SHP77 (cell line): ENCODE results near the gene PNKD.

Experiments
- DNase-seq, 2 experiments: peaks; one replicate each; lab custom pipeline; 2025; lab: John Stamatoyannopoulos, UW

Gene PNKD

DNA sequence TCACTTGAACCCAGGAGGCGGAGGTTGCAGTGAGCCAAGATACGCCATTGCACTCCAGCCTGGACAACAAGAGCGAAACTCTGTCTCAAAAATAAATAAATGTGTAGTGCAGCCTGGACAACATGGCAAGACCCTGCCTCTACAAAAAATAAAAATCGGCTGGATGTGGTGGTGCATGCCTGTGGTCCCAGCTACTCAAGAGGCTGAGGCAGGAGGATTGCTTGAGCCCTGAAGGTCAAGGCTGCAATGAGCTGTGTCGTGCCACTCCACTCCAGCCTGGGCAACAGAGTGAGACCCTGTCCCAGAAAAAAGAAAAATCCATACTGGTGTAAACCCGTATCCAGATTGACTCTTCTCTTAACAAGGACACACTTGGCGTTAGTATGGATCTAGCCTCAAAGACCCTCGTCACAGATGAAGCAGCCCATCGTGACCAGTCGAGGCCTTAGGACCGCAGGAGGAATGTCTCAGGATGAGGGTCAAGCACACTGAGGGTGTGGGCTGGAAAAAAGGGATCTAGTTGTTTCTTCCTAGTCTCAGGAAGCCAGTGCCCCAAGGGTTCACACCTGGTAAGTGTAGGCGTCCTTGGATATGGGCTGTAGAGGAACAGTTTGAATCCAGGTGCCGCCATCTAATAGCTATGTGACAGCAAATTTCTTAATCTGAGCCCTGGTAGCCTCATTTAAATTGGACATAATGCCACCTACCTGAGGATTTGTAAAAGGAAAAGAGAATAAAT is 13.5 kb upstream of the PNKD start:
- DNase-seq = no peak

DNA sequence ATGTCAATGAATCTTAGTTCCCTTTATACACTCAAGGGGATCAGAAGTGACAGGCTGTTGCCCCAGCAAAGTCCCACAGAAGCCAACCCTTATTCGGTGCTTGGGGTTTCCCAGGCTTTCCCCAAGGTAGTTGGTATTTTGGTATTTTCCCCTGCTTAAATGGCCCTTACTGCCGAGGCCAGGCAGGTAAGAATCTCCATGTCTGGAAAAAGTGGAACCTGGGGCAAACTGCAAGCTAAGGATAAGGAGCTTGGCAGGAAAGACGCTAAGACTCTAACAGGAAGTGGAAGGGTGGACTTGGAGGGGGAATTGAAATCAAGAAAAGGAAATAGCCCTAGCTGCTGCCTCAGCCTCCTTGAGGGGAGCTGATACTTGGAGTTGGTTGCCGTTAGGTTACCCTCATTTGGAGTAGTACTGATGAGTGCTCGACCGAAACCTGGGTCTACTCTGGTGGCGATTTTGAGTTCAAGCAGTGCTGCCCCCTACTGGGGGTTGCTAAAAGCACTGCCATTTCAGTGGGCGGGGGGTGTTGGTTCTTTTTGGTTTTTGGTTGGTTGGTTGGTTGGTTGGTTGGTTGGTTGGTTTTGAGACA is 12.8 kb upstream of the PNKD start:
- DNase-seq = no peak

- DNase-seq = no peak
Measured at GRCh38 chr2:218259099-218259961, 11.0 kb upstream of the PNKD start.

- no peak for DNase-seq
Measured at GRCh38 chr2:218260166-218260565, 10.2 kb upstream of the PNKD start.

- DNase-seq = no peak
Measured at GRCh38 chr2:218260742-218261422, 9.4 kb upstream of the PNKD start, which contains the start of gene GPBAR1. Gene GPBAR1, plus strand, starts transcription at chr2:218261015. Its CDS starts 1,710 bp downstream, at chr2:218262725.

- peak; percentile 41 to 44 for DNase-seq
Measured at GRCh38 chr2:218261423-218262236, 8.7 kb upstream of the PNKD start.

- DNase-seq = no peak
Measured at GRCh38 chr2:218262237-218262600, 8.1 kb upstream of the PNKD start.

DNA sequence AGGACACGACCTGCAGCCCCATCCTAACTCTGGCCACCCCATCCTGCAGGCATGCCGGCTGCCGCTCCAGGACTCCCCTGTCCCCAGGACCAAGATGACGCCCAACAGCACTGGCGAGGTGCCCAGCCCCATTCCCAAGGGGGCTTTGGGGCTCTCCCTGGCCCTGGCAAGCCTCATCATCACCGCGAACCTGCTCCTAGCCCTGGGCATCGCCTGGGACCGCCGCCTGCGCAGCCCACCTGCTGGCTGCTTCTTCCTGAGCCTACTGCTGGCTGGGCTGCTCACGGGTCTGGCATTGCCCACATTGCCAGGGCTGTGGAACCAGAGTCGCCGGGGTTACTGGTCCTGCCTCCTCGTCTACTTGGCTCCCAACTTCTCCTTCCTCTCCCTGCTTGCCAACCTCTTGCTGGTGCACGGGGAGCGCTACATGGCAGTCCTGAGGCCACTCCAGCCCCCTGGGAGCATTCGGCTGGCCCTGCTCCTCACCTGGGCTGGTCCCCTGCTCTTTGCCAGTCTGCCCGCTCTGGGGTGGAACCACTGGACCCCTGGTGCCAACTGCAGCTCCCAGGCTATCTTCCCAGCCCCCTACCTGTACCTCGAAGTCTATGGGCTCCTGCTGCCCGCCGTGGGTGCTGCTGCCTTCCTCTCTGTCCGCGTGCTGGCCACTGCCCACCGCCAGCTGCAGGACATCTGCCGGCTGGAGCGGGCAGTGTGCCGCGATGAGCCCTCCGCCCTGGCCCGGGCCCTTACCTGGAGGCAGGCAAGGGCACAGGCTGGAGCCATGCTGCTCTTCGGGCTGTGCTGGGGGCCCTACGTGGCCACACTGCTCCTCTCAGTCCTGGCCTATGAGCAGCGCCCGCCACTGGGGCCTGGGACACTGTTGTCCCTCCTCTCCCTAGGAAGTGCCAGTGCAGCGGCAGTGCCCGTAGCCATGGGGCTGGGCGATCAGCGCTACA is 7.4 kb upstream of the PNKD start:
- DNase-seq = no peak

DNA sequence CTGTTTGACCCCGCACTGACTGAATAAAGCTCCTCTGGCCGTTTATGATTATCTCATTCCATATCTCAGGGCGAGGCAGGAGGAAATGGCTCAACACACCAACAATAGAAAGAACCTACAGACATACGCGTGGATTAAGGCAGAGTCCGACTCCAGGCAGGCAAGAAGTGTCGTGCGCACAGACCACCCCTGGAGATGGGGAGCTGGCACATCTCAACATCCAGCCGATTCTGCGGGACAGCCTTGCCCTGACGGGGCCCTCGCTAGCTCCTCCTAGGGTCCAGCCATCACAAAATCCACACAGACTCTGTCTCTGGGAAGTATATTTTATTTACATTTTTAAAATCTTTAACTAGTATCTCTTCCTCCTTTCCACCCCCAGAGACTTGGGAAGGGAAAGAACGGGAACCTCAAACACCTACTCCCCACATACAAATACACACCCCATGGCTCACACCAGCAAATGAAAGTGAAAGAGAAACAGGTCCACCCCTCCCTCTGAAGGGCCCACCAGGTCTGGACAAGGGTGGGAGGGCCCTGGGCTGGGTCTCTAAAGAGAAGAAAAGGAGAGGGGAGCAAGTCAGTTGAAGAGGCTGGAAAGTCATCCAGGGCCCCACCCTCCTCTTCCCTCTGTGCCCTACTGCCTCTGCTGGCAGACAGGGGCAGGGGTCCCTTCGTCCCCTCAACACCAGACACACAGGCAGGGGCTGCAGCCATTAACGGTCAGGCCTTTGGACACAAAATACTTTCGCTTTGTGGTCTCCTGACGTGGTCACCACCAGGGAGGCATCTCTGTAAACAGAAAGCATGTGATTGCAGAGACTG is 6.3 kb upstream of the PNKD start:
- DNase-seq = no peak

- no peak for DNase-seq
Measured at GRCh38 chr2:218264773-218265561, 5.4 kb upstream of the PNKD start.

DNA sequence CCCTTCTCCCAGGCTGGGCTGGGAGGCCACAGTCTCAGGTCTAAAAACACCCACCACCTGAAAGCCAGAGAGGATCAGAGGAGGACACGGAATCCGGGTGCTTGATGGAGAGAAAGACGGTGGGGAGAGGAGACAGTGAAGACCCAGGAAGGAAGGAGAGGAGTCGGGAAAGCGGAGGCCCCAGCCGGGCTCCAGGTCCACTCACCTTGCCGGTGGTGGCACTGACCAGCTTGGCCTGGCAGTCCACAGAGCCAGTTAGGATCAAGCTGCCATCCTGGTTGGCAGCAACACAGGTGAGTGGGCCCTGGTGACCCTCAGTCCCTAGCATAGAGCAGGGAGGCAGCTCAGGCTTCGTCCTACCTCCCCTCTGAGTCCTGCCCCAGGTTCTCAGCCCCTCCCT is 4.7 kb upstream of the PNKD start:
- no peak for DNase-seq

- DNase-seq = no peak
Measured at GRCh38 chr2:218266316-218266979, 3.9 kb upstream of the PNKD start.

DNA sequence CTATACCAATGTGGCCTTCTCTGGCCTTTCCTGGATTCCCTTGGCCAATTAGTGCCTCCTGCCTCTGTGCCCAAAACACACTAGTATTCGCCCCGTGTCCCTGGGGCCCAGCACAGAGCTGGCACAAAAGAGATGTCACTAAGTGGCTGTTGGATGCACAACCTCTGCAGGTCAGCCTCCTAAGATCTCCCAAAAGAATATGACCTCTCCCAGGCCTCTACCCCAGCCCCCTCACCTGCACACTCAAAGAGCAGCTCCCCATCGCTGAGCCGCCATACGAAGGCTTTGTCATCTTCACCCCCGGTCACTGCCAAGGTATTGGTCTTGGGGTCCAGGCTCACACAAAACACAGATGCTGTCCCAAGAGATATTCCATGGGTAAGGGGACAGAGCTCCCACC is 3.1 kb upstream of the PNKD start:
- no peak for DNase-seq

DNA sequence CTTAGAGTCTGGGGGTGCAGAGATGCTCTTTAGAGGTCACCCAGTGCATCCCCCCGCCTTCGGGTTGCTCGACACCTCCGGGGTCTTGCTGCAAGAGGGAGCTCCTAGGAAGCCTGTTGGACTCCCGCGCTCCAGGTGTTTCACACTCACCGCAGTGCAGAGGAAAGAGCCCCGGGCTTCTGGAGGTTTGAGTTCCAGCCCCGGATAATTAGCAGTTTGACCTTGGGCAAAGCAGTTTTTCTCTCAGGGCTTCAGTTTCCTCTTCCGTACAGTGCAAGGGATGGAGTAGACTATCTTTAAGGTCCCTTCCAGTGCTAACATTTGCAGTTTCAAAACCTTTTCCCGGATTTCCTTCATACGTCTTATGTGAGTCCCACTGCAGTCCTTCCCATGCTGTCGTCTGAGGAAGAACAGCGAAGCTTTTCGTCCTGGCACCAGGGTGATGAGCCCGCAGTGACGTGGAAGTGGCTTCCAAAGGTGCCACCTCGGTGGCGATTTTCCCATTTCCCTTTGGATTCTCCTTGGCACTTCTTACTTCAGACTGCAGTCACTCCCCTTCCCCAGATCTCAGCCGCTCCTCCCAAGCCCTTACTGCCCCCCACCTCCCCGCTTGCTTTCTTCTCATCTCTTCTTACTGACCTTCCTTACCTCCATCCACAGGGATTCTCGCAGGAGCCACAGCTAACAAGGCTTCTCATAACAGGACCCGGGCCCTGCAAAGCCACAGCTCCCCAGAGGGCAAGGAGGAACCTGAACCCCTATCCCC is 585 bp downstream of the PNKD start:
- DNase-seq = no peak

- DNase-seq = no peak
Measured at GRCh38 chr2:218271487-218271797, 1.1 kb downstream of the PNKD start.

DNA sequence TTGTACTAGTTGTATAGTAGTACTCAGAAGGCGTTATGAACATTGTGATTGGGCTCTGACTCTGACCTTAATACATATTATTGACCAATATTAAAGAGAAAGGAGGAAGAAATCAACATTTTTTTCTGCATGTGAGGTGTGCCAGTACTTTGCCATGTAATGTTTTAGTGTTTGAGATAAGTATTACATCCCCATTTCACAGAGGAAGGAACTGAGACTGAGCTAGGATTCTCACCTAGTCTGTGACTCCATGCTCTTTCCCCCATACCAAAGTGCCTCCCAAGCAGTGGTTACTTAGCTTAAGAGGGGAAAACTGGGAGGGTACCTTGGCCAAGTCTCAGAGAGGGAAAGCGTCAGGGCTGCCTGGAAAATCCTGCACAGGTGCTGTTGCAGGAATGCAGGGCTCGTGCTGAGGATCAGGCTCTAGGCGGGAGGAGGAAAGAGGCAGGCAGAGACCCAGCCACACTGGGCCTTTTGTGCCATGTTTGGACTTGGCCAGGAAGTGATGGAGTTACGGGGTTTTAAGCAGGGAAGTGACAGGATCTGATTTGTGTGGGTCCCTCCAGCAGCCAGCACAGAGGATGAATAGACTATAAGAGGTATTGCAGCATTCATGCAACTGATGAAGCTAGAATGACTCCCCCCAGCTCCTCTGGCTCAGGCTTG is 1.7 kb downstream of the PNKD start:
- DNase-seq = no peak
